Tibial nerve (tissue), 4 donors: ENCODE results near the gene MTA2. TPM values are rescaled to one million over a fixed set of nuclear protein-coding genes. Genes with fewer than 3 reads are reported as not detected.
"Not testable (repeated sequence)": the region's sequence is repeated elsewhere in the genome, so short reads cannot be mapped to it uniquely, and the experiment has no call there.

Source experiments
- DNase-seq, 2 donors: peaks; one replicate each; pipeline ENCODE4 v3.0.0-alpha.2; 2019; ENCODE audit warnings: low spot score in 2 of 2
- H3K27ac ChIP-seq, 4 donors: fragments of 200-600 bp; sonication (generic) in 3 of 4; one replicate each; pipeline ENCODE4 v1.5.1; 2017 to 2019; ENCODE audit warnings: mild to moderate bottlenecking in 1 of 4
- H3K27me3 ChIP-seq, 2 donors: fragments of 200-600 bp; sonication (generic) in 1 of 2; one replicate each; pipeline versions ENCODE4 v1.5.1 to v1.6.0; 2017 to 2019
- H3K36me3 ChIP-seq, 3 donors: fragments of 200-600 bp; sonication (generic); one replicate each; pipeline ENCODE4 v1.5.1; 2018 to 2019
- H3K4me1 ChIP-seq, 4 donors: fragments of 200-600 bp; sonication (generic) in 3 of 4; one replicate each; pipeline ENCODE4 v1.5.1; 2017 to 2019
- H3K4me3 ChIP-seq, 4 donors: fragments of 200-600 bp; sonication (generic) in 3 of 4; one replicate each; pipeline ENCODE4 v1.5.1; 2017 to 2019; ENCODE audit warnings: mild to moderate bottlenecking in 1 of 4, moderate library complexity in 1 of 4
- H3K9me3 ChIP-seq, 4 donors: fragments of 200-600 bp; sonication (generic) in 3 of 4; one replicate each; pipeline ENCODE4 v1.5.1; 2017 to 2019
- CTCF ChIP-seq, 5 experiments: fragments of 200-600 bp in 3 of 5; fragments of 450-650 bp in 2 of 5; sonication (generic) in 3 of 5; IDR thresholded peaks; one replicate each; pipeline ENCODE4 v1.5.1; 2016 to 2019; ENCODE audit warnings: antibody characterized with exemption in 5 of 5, mild to moderate bottlenecking in 3 of 5, moderate library complexity in 2 of 5
- EP300 ChIP-seq, 2 donors: sonication (generic); formaldehyde crosslinking; IDR thresholded peaks; one replicate each; pipeline ENCODE4 v1.6.1; 2017; ENCODE audit warnings: antibody characterized with exemption in 2 of 2, mild to moderate bottlenecking in 1 of 2
- POLR2A ChIP-seq, 2 donors: fragments of 450-650 bp; IDR thresholded peaks; one replicate each; pipeline ENCODE4 v1.6.1; 2017; ENCODE audit warnings: antibody characterized with exemption in 2 of 2, mild to moderate bottlenecking in 2 of 2, moderate library complexity in 2 of 2
- WGBS, 2 donors: methylation state at CpG; one replicate each; pipeline ENCODE4 v1.1.5; 2018; 5-methylcytosine and 5-hydroxymethylcytosine counted together
- total RNA-seq, 4 donors: library from RNA; depleted of rRNA; stranded (reverse); fragments of >200 nt; gene quantifications; one replicate each; pipeline ENCODE4 v1.1.0, GENCODE V29; 2016

MTA2 gene
- total RNA-seq, 4 donors from 2014 or later, result 79.5 to 95.3 (median 88.8) TPM

- no peaks in the 10 kb centered on the region for H3K9me3 ChIP-seq
- no peak overlapping the region for H3K27ac ChIP-seq
Observed at GRCh38 chr11:62566247-62566646, 35.4 kb downstream of the MTA2 start.

GRCh38 chr11:62565100-62565802 lies 36.4 kb downstream of the MTA2 start:
- Histone ChIP-seq H3K27ac (peak overlapping the region in 1 of 4 donors; percentile 29), H3K4me3 (no peak overlapping the region), H3K36me3 (peaks cover 0 to 87% (median 22%) of the 10 kb centered on the region in 3 donors), H3K9me3 (no peaks in the 10 kb centered on the region), H3K27me3 (no peaks in the 10 kb centered on the region), H3K4me1 (peaks cover 0 to 41% (median 8%) of the 10 kb centered on the region in 4 donors)
- no peak for DNase-seq
- WGBS, 2 donors, result 53 to 61% methylated on average over 5 of the region's 5 CpGs
- TF ChIP-seq EP300 (IDR thresholded peaks at IDR 0.05), result no peak
- TF ChIP-seq POLR2A (IDR thresholded peaks at IDR 0.05), result no peak
- no peak for TF ChIP-seq CTCF (IDR thresholded peaks at IDR 0.05)

More at GRCh38 chr11:62566247-62566646, 35.4 kb downstream of the MTA2 start:
- no peak for TF ChIP-seq CTCF (IDR thresholded peaks at IDR 0.05)
- TF ChIP-seq POLR2A (IDR thresholded peaks at IDR 0.05), result no peak
- no peak for TF ChIP-seq EP300 (IDR thresholded peaks at IDR 0.05)
- H3K27me3 ChIP-seq, result no peaks in the 10 kb centered on the region
- 84 to 91% methylated on average over 8 of the region's 8 CpGs for WGBS, 2 donors
- H3K4me3 ChIP-seq, result no peak overlapping the region
- peaks cover 0 to 38% (median under 1%) of the 10 kb centered on the region in 4 donors for H3K4me1 ChIP-seq
- H3K36me3 ChIP-seq, result peaks cover 0 to 97% (median 32%) of the 10 kb centered on the region in 3 donors
- no peak for DNase-seq

- not testable (repeated sequence) for H3K27me3 ChIP-seq, H3K9me3 ChIP-seq, H3K4me3 ChIP-seq, DNase-seq
- H3K36me3 ChIP-seq, result peaks cover 3 to 74% (median 11%) of the 10 kb centered on the region in 3 donors
- peak overlapping the region in 2 of 4 donors; percentile 86 to 87 for H3K27ac ChIP-seq
- H3K4me1 ChIP-seq, result peaks cover under 1 to 61% (median 17%) of the 10 kb centered on the region in 4 donors
- WGBS, 2 donors, result 59 to 72% methylated on average over 3 of the region's 3 CpGs
Observed at GRCh38 chr11:62561677-62562230, 39.9 kb downstream of the MTA2 start.

GRCh38 chr11:62560566-62561103 lies 41.0 kb downstream of the MTA2 start:
- no peaks in the 10 kb centered on the region for H3K9me3 ChIP-seq
- no peak overlapping the region for H3K4me3 ChIP-seq
- peaks cover 3 to 63% (median 6%) of the 10 kb centered on the region in 3 donors for H3K36me3 ChIP-seq
- WGBS, 2 donors, result 36% methylated on average over 2 of the region's 2 CpGs
- TF ChIP-seq EP300 (IDR thresholded peaks at IDR 0.05) (peak in 1 of 2 donors; percentile 80), POLR2A (IDR thresholded peaks at IDR 0.05) (no peak), CTCF (IDR thresholded peaks at IDR 0.05) (peak; percentile 73 to 90 (median 81))
- H3K4me1 ChIP-seq, result peaks cover 8 to 65% (median 28%) of the 10 kb centered on the region in 4 donors
- H3K27me3 ChIP-seq, result no peaks in the 10 kb centered on the region
- peak; percentile 79 to 91 for DNase-seq
- peak overlapping the region; percentile 71 to 87 (median 80) for H3K27ac ChIP-seq

- Histone ChIP-seq H3K36me3 (peaks cover 1 to 52% (median 3%) of the 10 kb centered on the region in 3 donors), H3K27ac (peak overlapping the region; percentile 3 to 87 (median 78)), H3K4me1 (peaks cover 9 to 75% (median 38%) of the 10 kb centered on the region in 4 donors)
- 90 to 100% methylated on average over 1 to 5 of the region's 5 CpGs for WGBS, 2 donors
- DNase-seq, H3K9me3 ChIP-seq, H3K4me3 ChIP-seq, H3K27me3 ChIP-seq: not testable (repeated sequence)
Observed at GRCh38 chr11:62559626-62560025, 42.0 kb downstream of the MTA2 start.

- Histone ChIP-seq H3K4me3 (no peak overlapping the region), H3K4me1 (peaks cover 9 to 79% (median 42%) of the 10 kb centered on the region in 4 donors), H3K27me3 (no peaks in the 10 kb centered on the region), H3K36me3 (peaks cover 0 to 48% (median 3%) of the 10 kb centered on the region in 3 donors), H3K27ac (peak overlapping the region in 3 of 4 donors; percentile 3 to 87 (median 86)), H3K9me3 (no peaks in the 10 kb centered on the region)
- 80 to 83% methylated on average over 8 of the region's 8 CpGs for WGBS, 2 donors
- TF ChIP-seq CTCF (IDR thresholded peaks at IDR 0.05), result no peak
- no peak for TF ChIP-seq EP300 (IDR thresholded peaks at IDR 0.05)
- no peak for TF ChIP-seq POLR2A (IDR thresholded peaks at IDR 0.05)
- DNase-seq, result no peak
Observed at GRCh38 chr11:62559204-62559603, 42.5 kb downstream of the MTA2 start.
